ENCODE data around the gene B3GAT2.

DNA sequence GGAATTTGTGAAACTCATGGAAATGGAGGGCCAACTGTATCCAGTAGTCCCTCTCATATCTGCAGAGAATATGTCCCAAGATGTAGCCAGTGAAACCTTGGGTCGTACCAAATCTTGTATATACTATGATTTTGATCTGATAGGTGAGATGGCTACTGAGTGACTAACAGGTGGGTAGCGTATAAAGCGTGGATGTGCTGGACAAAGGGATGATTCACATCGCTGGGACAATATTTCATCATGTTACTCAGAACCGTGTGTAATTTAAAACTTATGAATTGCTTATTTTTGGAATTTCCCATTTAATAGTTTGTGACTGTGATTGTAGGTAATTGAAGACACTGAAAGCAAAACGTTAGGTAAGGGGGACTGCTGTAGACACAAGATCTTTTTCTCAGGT is 145.1 kb downstream of the B3GAT2 start:
- TF ChIP-seq, protein P1, sequence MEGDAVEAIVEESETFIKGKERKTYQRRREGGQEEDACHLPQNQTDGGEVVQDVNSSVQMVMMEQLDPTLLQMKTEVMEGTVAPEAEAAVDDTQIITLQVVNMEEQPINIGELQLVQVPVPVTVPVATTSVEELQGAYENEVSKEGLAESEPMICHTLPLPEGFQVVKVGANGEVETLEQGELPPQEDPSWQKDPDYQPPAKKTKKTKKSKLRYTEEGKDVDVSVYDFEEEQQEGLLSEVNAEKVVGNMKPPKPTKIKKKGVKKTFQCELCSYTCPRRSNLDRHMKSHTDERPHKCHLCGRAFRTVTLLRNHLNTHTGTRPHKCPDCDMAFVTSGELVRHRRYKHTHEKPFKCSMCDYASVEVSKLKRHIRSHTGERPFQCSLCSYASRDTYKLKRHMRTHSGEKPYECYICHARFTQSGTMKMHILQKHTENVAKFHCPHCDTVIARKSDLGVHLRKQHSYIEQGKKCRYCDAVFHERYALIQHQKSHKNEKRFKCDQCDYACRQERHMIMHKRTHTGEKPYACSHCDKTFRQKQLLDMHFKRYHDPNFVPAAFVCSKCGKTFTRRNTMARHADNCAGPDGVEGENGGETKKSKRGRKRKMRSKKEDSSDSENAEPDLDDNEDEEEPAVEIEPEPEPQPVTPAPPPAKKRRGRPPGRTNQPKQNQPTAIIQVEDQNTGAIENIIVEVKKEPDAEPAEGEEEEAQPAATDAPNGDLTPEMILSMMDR (IDR thresholded peaks at IDR 0.05), result no peak
- no peak for TF ChIP-seq POLR2A (IDR thresholded peaks at IDR 0.05)
